Stimulated activated CD4-positive, alpha-beta T cell treated with anti-CD3 and anti-CD28 coated beads, Interleukin-15, amount 100 ng/mL, for 24 hours (primary cell): ENCODE measurements around the gene COL4A6.

Experiments
- DNase-seq: peaks from one replicate; pipeline ENCODE4 v3.0.0-alpha.2; 2020

COL4A6 gene

DNA sequence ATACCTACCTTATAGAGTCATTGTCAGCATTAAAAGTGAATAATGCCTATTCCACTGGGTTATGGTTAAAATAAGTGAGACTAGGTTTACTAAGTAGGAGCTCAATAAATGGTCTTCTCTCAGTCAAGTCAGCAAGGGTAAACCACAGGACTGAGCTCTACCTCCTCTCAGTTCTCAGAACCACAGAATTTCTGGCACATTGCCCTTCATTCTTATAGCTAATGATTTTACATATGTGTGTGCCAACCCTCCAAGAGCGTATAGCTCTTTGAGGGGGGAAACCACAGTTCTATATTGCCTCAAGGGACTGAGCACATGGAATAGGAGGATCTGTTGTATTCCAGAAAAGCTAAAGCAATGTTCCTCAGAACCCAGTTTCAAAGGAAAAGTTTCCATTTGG, 221.8 kb downstream of the COL4A6 start:
- no peak for DNase-seq

DNA sequence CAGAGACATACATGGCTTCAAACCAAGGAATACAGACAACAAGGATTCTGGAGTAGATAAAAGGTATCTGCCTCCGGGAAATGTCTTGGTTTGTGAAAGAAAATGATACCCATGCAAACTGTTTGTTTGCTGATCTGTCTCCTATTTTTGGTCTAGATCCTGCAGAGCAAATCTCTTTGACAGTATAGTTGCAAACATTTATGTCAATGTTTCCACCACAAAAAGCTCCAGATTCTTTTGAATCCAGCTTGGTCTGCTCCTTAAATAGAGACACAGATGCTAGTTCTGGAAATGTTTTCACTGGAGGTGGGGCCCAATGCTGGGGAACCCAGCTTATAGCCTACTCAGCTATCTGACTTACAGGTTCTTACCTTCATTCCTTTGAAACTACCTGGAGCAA, 226.9 kb downstream of the COL4A6 start:
- DNase-seq: no peak

DNA sequence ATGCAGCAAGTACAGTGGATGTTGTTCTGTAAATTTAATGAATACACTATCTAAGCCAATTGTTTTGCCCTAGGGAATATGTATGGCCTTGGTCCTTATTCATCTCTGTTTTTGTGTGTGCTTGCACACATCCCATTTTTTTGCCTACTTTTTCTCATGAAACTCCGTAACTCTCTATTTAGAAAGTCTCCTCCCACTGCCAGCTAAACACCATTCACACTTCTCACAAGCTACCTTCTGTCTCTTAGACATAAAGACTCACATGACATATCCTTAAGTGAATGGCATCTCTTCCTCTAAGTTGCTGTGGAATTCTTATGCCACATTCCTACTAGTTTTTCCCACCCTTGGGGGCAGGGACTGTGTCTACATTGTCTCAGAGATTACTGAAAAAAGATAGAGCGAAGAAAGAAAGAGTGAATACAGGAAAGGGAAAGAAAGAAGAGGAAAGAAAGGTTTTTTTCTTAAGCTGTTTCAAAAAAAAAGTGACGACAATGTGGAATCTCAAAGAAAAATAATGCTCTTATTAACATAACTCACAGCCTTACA, 229.1 kb downstream of the COL4A6 start:
- DNase-seq: no peak

DNA sequence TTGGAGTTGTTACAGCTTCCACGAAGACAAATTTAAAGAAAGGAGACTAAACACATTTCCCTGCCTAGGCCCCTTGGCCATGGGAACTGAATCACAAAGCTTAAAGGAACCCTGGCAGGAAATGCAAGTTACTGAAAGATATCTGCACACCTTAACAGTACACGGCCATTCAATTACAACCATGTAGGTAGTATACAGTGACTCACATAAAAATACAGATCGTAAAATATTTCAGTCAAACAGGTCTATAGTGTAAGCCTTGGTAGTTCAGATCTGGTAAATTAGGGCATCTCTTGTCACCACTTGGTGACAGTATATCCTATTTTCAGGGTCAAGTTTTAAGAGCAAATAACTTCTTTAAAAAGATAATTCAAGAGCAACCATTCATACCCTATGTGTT, 234.7 kb downstream of the COL4A6 start:
- no peak for DNase-seq

DNA sequence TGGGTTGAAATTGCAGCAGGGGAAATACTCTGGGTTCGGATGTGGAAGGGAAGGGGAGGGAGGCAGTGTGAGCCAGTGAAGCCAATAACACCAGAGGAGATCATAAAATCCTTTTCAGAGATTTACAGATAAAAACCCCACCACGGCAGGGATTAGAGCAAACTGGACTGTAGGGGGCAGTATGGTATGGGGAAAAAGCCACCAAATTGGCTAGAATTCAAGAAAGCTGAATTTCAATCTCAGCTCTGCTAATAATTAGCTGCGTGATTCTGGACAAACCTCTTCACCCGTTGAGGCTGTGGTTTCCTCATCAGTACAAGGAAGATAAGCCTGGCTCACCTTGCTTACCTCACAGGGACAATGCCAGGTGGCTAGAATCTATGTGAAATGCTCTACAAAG, 238.5 kb downstream of the COL4A6 start:
- peak; percentile 4 for DNase-seq

DNA sequence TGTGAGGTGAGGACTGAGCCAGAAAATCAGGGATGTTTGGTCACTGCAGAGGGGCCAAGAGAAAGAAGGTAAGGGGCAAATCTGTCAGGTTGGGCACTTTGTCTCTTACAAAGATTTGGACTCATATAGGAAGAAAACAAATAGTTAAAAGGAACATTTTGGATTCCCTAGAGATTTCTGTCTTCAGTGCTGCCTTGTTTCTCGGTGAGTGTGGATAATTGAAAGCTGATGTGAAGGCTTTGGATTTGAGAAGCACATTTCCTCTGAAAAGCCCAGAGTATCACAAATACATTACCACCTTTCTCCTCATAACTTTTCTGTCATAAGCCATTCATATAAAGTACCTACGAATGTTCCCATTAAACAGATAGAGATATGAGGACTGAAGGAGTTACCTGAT, 239.2 kb downstream of the COL4A6 start:
- no peak for DNase-seq

DNA sequence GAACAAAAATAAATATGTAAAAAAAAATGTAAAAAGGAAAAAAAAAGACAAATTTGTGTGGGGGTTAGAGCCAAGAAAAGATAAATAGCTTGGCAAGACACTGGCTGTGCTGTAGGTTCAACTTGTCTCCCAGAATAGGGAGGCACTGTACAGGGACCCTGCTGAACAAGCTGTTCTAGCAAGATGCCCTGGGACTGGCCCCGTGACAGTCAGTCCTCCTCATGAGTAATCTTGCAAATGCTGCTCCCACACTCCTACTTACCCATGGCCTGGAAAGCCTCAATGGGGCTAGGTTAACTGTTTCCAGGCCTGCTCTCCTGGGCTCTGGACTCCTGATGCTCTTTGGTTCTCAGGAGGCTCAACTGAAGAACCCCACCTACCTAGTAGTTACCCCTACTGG, 239.8 kb downstream of the COL4A6 start:
- DNase-seq: no peak

DNA sequence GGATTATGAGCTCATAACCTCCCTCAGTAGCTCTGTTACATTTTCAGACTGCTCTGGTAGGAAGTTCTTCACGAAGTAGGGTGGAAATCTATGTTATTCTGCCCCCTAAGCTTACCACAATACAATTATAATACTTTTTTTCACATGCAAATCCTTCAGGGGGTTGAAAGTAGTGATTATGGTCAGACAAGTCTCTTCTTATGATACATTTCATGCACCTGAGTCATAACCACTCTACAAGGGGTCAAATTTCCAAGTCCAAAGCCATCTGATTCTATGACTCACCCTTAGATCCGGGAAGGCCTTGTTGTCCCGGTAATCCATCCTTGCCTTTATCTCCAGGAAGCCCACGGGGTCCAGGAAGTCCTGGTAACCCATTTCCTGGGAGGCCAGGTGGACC, 251.4 kb downstream of the COL4A6 start:
- no peak for DNase-seq

DNA sequence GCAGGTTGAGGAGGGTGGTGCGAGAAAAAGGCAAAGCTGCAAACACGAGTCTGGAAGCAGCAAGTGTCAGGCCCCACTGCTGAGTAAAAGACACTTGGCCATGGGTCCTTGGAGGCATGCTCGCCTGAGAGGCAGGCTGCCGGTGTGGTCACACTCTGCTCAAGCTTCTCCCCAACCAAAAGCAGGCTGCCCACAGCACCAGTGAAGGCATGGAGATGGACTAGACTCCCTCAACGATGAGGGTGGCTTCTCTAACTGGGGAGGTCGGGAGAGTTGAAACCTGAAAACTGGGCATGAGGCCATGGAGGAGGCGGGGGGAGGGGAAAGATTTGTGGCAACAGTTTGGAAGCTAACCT, 260.1 kb downstream of the COL4A6 start:
- no peak for DNase-seq

DNA sequence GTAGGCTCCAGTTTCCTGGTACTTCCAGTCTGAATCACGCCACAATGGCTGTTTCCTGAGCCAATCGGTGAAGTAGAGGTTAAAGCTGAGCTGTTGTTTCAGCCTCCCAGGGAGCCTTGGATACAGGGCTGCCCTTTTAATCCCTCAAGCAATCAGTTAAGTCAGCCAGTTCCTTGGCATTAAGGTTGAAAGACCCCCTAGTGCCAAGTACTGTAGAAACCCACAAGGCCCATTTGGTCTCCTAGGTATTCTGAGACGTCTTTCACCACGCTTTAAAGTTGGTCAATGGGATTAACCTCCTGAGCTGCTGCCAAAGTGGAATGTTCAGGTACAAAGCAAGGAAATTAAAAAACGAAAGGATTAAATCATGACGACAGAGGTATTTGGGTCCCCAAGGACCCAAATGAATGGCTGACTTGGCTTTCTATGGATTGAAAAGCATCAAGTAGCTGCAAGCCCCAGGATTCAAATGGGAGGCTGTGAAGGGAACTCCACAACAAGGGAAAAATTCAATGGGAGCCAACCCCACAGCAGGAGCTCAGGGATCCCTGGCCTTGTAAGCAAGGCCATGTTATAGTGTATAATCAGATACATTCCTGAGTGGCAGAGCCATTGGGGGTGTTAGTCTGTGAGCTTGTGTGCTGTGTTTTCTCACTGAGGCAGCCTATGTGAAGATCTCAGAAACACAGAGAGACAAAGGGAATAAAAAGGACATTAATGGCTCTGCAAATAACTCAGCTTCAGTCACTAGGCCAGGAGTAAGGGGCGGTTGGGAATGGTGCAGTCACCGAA, 260.7 kb downstream of the COL4A6 start:
- DNase-seq: no peak

DNA sequence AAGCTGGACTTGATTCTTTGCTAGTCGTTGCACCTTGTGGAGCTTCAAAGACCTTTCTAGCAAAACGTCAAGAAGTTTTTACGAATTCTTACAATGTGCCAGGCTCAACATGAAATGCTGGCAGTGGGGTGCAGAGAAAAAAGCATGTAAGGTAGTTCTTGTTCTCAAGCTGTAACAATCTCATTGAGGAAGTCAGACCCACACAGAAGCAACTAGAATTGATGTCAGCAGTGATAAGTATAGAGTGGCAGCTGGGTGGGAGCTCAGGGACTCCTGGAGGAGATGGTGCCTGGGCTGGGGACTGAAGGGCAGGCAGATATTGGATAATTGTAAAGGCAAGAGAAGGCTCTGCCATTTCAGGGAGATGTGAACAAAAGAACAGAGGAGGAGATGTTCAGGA, 264.3 kb downstream of the COL4A6 start:
- no peak for DNase-seq

DNA sequence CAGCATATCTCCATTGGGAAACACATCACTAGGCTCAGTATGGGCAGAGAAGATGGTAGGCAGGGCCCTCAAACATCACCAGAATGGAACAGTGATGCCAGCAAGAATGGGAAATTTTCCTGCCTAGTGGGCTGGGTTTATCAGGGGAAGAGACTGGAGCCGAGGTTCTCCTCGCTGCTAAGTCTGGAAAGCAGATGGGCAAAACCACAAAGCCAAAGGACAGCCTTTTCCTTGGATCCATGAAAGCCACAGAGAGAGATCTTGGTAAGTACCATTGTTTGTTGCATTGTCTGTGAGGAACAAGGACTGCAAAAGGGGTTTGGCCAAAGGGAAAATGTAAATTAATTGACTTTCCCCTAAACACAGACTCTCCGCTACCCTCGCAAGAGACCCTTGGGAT, 266.6 kb downstream of the COL4A6 start:
- DNase-seq: no peak

DNA sequence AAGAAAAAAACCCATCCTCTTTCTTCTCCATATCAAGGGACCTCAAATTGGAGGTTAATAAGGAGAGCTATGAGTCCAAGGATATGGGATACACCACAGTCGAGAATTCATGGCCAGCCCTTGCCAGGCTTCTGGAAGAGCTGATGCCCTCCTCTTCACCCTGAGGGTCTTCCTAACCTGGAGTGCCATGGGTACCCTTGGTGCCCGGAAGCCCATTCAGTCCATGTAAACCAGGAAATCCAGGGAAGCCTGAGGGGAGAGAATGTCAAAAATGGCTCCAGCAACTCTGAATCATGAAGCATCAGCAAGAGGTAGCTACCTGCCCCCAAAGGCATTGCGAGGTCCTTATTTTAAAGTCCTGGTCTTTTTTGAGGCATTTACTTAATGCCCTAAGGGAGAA, 268.5 kb downstream of the COL4A6 start:
- DNase-seq: no peak

DNA sequence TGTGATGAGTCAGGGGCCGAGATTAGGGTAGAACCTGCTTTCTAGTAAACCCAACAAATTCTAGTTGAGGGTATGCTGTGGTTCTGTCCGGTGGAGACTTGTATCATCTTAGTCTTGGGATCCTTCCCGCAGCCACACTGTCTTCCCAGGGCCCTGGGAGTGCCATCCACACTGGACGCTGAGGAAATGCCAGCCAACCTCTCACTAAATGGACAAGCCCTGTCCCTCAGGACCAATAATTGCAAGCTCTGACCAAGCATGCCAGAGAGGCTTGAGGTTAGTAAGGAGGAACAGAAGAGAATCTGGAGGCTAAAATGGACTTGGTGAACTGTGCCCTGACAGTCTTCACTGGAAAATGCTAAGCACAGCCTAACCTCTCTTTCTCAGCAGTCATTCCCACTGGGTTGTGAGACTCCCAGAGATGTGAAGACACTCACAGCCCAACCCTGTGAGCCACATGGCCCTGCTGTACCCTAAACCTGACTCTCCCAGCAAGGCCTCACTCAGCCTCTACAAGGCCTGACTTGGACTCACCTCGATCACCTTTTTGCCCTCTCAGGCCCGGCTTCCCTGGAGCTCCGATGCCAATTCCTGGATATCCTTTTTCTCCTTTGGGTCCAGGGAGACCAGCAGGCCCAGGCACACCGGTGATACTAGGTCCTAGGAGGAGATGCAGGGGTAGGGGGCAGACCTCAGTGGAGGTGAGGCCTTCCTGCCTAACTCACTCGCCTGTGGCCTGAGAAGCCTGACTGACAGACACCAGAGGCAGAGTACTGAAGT, 269.1 kb downstream of the COL4A6 start:
- DNase-seq: no peak

DNA sequence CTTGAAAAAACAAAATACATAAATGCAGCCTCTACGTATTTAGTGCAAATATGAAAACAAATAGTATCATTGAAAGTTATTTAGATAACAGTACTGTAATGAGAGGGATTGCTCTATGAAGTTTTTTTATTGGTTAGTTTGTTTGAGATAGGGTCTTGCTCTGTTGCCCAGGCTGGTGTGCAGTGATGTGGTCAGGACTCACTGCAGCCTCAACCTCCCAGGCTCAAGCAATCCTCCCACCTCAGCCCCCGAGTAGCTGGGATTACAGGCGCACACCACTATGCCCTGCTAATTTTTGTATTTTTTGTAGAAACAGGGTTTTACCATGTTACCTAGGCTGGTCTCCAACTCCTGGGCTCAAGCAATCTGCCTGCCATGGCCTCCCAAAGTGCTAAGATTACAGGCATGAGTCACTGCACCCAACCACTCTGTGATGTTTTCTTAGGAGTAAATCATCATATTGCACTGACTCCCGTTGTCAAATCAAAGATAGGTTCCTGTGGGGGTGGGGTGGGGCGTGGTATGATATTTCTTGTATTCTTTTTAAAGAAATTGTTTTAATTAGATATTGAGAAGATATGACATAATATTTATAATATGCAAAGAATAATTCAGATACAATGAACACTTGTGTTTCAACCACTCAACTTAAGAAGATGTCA, 270.9 kb downstream of the COL4A6 start:
- DNase-seq: no peak

DNA sequence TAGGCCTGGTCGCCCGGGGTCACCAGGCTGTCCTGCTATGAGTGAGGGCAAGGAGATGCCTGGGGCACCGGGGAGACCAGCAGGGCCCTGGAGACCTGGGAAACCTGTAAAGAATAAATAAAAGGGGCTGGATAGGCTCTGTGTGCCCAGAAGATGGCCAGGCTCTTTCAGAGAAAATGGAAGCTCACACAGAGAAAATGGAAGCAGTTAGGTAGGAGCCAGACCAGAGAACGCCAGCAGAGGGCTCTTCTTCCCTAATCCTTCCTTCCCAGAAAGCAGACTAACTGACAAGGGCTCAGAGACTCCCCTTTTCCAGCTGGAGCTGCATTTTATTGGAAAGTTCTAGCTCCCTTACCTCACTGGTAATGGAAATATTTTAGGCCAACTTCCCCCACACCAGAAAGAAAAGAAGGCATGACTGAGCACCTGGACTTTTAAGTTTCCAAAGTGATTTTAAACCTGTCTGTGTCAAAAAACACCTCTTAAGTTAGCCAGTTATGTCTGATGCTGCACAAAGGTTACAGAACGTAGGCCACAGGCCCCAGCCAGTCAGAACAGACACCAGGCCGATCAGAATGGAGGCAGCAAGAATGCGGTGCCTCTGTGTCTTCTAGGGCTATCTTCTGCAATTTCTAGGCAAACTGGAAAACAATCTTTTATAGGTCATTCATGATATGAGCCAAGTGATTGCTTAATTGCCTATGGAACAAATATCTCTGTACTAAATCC, 272.7 kb downstream of the COL4A6 start:
- no peak for DNase-seq

DNA sequence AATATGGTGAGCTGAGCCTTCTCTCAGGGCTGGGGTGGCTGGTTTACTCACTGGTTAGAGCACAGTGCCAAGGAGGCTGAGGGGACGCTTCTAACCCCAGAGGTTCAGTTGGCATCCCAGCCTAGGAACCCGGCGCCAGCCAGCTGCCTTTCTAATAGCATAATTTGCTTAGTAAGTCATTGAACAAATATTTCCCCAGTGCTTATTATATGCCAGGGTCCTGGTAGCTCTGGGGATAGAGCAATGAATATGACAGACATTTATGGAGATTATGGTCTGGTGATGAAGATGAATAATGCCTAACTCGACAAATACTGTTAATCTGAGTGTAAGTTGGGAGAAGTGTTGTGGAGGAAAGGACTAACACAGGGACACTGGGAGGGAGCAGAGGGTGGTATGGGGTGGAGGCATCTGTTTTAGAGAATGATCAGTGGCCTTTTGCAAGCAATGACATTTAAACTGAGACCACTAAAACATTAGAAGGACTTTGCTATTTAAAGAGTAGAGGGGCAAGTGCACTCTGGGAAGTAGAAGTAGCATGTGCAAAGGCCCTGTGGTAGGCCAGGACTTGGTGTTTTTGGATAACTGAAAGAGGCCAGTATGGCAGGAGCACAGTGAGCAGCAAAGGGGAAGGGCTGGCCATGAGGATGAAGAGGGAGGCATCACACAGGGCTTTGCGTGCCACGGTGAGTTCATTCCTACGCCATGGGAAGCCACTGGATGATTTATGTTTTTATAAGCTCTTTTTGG, 274.7 kb downstream of the COL4A6 start:
- DNase-seq: no peak

DNA sequence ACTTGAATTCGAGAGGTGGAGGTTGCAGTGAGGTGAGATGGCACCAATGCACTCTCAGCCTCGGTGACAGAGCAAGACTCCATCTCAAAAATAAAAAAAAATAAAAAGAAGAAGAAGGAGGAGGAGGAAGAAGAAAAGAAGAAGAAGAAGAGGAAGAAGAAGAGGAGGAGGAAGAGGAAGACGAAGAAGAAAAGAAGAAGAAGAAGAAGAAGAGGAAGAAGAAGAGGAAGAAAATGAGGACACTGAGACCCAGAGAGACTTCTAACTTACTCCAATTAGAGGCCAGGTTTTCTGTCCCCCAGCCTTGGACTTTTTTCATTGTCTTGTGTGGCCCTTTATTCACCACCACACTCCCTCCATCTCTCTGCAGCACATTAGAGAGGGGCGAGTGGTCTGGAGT, 276.0 kb downstream of the COL4A6 start:
- DNase-seq: no peak

DNA sequence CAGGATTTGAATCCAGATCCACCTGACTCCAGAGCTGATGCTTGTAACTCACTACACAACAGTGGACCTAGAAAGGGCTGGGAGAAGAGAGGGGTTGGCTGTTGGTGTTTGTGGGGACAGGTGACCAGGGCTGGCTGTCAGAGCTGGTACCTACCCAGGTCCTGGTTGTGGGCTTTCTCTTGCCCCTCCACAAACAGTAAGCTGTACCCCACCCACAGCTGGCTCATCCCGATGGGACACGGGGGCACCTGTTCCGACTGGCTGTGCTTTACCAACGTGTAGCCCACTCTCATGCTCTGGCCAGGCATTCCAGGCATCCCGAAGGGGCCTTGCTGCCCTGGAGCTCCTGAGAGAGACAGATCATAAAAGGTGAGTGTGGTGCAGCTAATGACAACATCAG, 277.9 kb downstream of the COL4A6 start:
- no peak for DNase-seq

DNA sequence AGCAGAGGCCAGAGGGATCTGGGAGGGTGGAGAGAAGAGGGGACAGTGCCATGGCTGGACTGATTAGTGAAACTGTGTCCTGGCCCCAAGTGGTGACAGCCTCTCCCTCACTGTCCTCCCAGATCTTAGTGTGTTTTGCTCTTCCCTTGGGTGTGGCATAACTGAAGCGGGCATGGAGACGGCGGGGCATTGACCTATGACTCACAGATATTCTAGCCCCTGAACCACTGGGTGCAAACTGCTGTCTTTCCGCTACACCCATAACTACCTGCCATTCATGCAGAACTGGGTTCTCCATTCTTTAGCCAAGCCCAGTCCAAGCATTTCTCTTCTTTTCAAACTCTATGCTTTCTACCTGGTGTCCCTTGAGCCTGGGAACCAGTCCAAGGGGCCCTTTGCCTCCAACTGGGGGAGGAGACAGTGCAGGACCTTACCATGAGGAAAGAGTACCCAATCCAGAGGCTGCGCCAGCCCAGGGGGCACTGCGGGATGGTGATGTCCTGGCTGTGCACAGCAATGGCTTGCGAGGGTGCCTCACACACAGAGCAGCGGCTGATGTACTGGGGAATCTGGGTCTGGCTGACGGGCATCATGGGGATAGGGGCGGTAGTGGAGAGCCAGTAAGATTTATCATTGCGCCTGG, 279.1 kb downstream of the COL4A6 start:
- no peak for DNase-seq

DNA sequence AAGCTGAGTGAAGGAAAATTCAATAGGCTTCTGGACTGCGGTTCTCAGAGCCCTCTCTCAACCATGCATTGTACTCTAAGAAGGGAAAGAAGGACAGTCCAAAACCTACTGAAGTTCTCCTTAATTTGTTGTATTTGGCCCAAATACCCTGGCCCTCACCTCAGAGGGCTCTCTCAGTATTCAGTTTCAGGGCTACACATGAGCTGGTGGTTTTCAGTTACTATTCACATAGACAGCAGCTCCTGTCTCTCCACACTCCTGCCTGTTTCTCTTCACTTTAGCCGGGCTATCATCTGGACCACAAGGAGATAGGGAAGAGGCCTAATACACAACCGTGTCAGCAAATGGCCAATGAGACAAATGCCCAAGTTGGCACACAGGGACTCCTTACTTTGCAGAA, 280.6 kb downstream of the COL4A6 start:
- no peak for DNase-seq

DNA sequence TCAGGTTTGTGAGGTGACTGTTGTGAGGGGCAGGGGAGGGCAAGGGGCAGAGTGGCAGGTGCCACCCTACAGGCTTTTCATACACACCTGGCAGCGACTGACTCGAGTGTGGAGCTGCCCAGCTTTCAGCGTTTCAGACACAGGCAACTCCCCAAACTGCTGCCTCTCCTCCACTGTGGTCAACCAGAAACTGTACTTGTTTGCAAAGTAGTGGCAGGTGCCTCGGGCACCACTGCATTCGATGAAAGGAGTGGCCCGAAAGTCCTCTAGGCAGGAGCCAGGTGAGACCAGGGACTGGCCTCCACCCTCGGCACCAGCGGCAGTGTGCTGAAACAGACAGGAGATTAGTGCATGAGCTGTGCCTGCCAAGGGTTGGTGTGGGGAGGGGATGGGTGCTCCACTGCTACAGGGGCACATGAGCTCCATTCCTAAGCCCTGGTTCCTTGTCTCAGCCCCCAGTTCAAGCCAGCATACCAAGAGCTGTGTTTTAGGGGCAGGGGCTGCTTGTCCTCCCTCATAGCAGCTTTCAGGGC, 281.2 kb downstream of the COL4A6 start:
- DNase-seq: no peak
